Thymus (tissue), 11 donors: ENCODE measurements around the gene EFEMP2. TPM values are rescaled to one million over a fixed set of nuclear protein-coding genes. Genes with fewer than 3 reads are reported as not detected.
"Not testable (repeated sequence)": the region's sequence is repeated elsewhere in the genome, so short reads cannot be mapped to it uniquely, and the experiment has no call there.

ENCODE experiments used
- DNase-seq, 9 donors: peaks; one replicate each; pipeline ENCODE4 v3.0.0-alpha.2; 2013; ENCODE audit warnings: low spot score in 9 of 9, low read depth in 6 of 9, missing footprints in 1 of 9
- H3K27ac ChIP-seq, 2 donors: one replicate each; pipeline ENCODE4 v1.5.1; 2013; ENCODE audit warnings: control low read depth in 1 of 2, low read depth in 1 of 2, low read length in 1 of 2, mild to moderate bottlenecking in 1 of 2, moderate library complexity in 1 of 2
- H3K27me3 ChIP-seq, 2 donors: one replicate each; pipeline ENCODE4 v1.5.1; 2013; ENCODE audit warnings: low read length in 1 of 2; ENCODE audit not compliant: control insufficient read depth in 2 of 2, insufficient read depth in 1 of 2
- H3K36me3 ChIP-seq, 2 donors: one replicate each; pipeline ENCODE4 v1.5.1; 2013; ENCODE audit warnings: low read length in 1 of 2, mild to moderate bottlenecking in 1 of 2, moderate library complexity in 1 of 2; ENCODE audit not compliant: control insufficient read depth in 2 of 2, insufficient read depth in 2 of 2
- H3K4me1 ChIP-seq, 2 donors: one replicate each; pipeline ENCODE4 v1.5.1; 2013; ENCODE audit warnings: low read length in 2 of 2; ENCODE audit not compliant: control insufficient read depth in 2 of 2, insufficient read depth in 2 of 2
- H3K4me3 ChIP-seq, 2 donors: one replicate each; pipeline ENCODE4 v1.5.1; 2013; ENCODE audit warnings: low read length in 2 of 2, control low read depth in 1 of 2, mild to moderate bottlenecking in 1 of 2
- H3K9me3 ChIP-seq, 2 donors: one replicate each; pipeline ENCODE4 v1.5.1; 2013; ENCODE audit warnings: low read length in 1 of 2, mild to moderate bottlenecking in 1 of 2; ENCODE audit not compliant: control insufficient read depth in 2 of 2, insufficient read depth in 1 of 2
- WGBS: extraction: QIAGEN DNeasy Blood & Tissue Kit; methylation state at CpG from one replicate; pipeline ENCODE4 v1.1.7; 2013; 5-methylcytosine and 5-hydroxymethylcytosine counted together
- polyA plus RNA-seq: library from polyadenylated mRNA; stranded (reverse); fragments of 200-250 nt; gene quantifications from one replicate; pipeline ENCODE4 v1.2.3, GENCODE V29; 2013
- total RNA-seq: library from RNA; stranded (reverse); fragments of 120-200 nt; gene quantifications from one replicate; pipeline ENCODE4 v1.2.4, GENCODE V29; 2013
- donor health status: healthy.

Gene EFEMP2
- total and polyA plus RNA-seq, 2 donors = 11.9 to 41.8 TPM

GRCh38 chr11:65850217-65851082 lies 22.1 kb downstream of the EFEMP2 start:
- peaks cover 45 to 49% of the 10 kb centered on the region in 2 donors for H3K36me3 ChIP-seq

GRCh38 chr11:65849771-65850216 lies 22.8 kb downstream of the EFEMP2 start:
- 90% methylated on average over 16 of the region's 16 CpGs for WGBS
- DNase-seq = no peak

More at GRCh38 chr11:65850217-65851082, 22.1 kb downstream of the EFEMP2 start:
- Histone ChIP-seq H3K27me3 (peaks cover 0 to 2% of the 10 kb centered on the region in 2 donors), H3K4me1 (peaks cover 1 to 3% of the 10 kb centered on the region in 2 donors), H3K4me3 (no peak overlapping the region), H3K9me3 (peaks cover 7 to 24% of the 10 kb centered on the region in 2 donors), H3K27ac (no peak overlapping the region)
- WGBS = 95% methylated on average over 20 of the region's 20 CpGs
- no peak for DNase-seq

GRCh38 chr11:65849366-65849765 lies 23.2 kb downstream of the EFEMP2 start:
- no peaks in the 10 kb centered on the region for H3K4me1 ChIP-seq
- H3K9me3 ChIP-seq = peaks cover 7 to 24% of the 10 kb centered on the region in 2 donors
- no peak overlapping the region for H3K27ac ChIP-seq
- H3K4me3 ChIP-seq = no peak overlapping the region
- 94% methylated on average over 8 of the region's 8 CpGs for WGBS
- peaks cover 34 to 38% of the 10 kb centered on the region in 2 donors for H3K36me3 ChIP-seq
- peaks cover 0 to 2% of the 10 kb centered on the region in 2 donors for H3K27me3 ChIP-seq
- no peak for DNase-seq

More at GRCh38 chr11:65849771-65850216, 22.8 kb downstream of the EFEMP2 start:
- Histone ChIP-seq H3K27ac (no peak overlapping the region), H3K27me3 (peaks cover 0 to 2% of the 10 kb centered on the region in 2 donors), H3K4me3 (no peak overlapping the region), H3K9me3 (peaks cover 7 to 24% of the 10 kb centered on the region in 2 donors), H3K36me3 (peaks cover 38 to 42% of the 10 kb centered on the region in 2 donors), H3K4me1 (no peaks in the 10 kb centered on the region)

GRCh38 chr11:65848693-65849092 lies 23.9 kb downstream of the EFEMP2 start:
- peaks cover 27 to 31% of the 10 kb centered on the region in 2 donors for H3K36me3 ChIP-seq
- not testable (repeated sequence) for H3K27ac ChIP-seq, H3K4me3 ChIP-seq, DNase-seq, H3K27me3 ChIP-seq, H3K4me1 ChIP-seq
- WGBS = 77% methylated on average over 7 of the region's 7 CpGs
- peaks cover 7 to 24% of the 10 kb centered on the region in 2 donors for H3K9me3 ChIP-seq

GRCh38 chr11:65847746-65848145 lies 24.9 kb downstream of the EFEMP2 start:
- no peak overlapping the region for H3K27ac ChIP-seq
- peaks cover 0 to 2% of the 10 kb centered on the region in 2 donors for H3K27me3 ChIP-seq
- peaks cover 7 to 18% of the 10 kb centered on the region in 2 donors for H3K9me3 ChIP-seq
- no peak for DNase-seq
- H3K4me1 ChIP-seq = no peaks in the 10 kb centered on the region
- H3K36me3 ChIP-seq = peaks cover 18 to 22% of the 10 kb centered on the region in 2 donors
- WGBS = 97% methylated on average over 3 of the region's 3 CpGs
- H3K4me3 ChIP-seq = no peak overlapping the region

GRCh38 chr11:65844231-65844872 lies 28.2 kb downstream of the EFEMP2 start:
- no peaks in the 10 kb centered on the region for H3K36me3 ChIP-seq
- peaks cover 0 to 2% of the 10 kb centered on the region in 2 donors for H3K27me3 ChIP-seq
- WGBS = 96% methylated on average over 10 of the region's 10 CpGs
- no peak for DNase-seq
- no peak overlapping the region for H3K4me3 ChIP-seq
- no peaks in the 10 kb centered on the region for H3K9me3 ChIP-seq
- H3K27ac ChIP-seq = no peak overlapping the region
- no peaks in the 10 kb centered on the region for H3K4me1 ChIP-seq

GRCh38 chr11:65843811-65844210 lies 28.8 kb downstream of the EFEMP2 start:
- Histone ChIP-seq H3K27ac (no peak overlapping the region), H3K27me3 (peaks cover 0 to 2% of the 10 kb centered on the region in 2 donors), H3K4me1 (no peaks in the 10 kb centered on the region), H3K36me3 (no peaks in the 10 kb centered on the region), H3K9me3 (no peaks in the 10 kb centered on the region), H3K4me3 (no peak overlapping the region)
- no peak for DNase-seq
- 97% methylated on average over 3 of the region's 3 CpGs for WGBS

- 96% methylated on average over 4 of the region's 4 CpGs for WGBS
- H3K36me3 ChIP-seq = no peaks in the 10 kb centered on the region
- H3K27me3 ChIP-seq = peaks cover 0 to under 1% of the 10 kb centered on the region in 2 donors
- no peak overlapping the region for H3K27ac ChIP-seq
- no peaks in the 10 kb centered on the region for H3K9me3 ChIP-seq
- no peak overlapping the region for H3K4me3 ChIP-seq
- H3K4me1 ChIP-seq = no peaks in the 10 kb centered on the region
- DNase-seq = no peak
Measured at GRCh38 chr11:65842144-65842543, 30.5 kb downstream of the EFEMP2 start.

GRCh38 chr11:65834202-65834601 lies 38.4 kb downstream of the EFEMP2 start:
- Histone ChIP-seq H3K27ac (no peak overlapping the region), H3K4me3 (peak overlapping the region; percentile 71 to 80), H3K9me3 (no peaks in the 10 kb centered on the region), H3K36me3 (no peaks in the 10 kb centered on the region), H3K27me3 (peaks cover 0 to 14% of the 10 kb centered on the region in 2 donors), H3K4me1 (peaks cover 6 to 19% of the 10 kb centered on the region in 2 donors)
- DNase-seq = no peak
- 69% methylated on average over 6 of the region's 6 CpGs for WGBS
